Measurements from ENCODE around the gene DNASE1L3. TPM values are rescaled to one million over a fixed set of nuclear protein-coding genes. Genes with fewer than 3 reads are reported as not detected.

DNASE1L3 gene
- polyA plus RNA-seq, 1 donor from 2014 or later: not detected

DNA sequence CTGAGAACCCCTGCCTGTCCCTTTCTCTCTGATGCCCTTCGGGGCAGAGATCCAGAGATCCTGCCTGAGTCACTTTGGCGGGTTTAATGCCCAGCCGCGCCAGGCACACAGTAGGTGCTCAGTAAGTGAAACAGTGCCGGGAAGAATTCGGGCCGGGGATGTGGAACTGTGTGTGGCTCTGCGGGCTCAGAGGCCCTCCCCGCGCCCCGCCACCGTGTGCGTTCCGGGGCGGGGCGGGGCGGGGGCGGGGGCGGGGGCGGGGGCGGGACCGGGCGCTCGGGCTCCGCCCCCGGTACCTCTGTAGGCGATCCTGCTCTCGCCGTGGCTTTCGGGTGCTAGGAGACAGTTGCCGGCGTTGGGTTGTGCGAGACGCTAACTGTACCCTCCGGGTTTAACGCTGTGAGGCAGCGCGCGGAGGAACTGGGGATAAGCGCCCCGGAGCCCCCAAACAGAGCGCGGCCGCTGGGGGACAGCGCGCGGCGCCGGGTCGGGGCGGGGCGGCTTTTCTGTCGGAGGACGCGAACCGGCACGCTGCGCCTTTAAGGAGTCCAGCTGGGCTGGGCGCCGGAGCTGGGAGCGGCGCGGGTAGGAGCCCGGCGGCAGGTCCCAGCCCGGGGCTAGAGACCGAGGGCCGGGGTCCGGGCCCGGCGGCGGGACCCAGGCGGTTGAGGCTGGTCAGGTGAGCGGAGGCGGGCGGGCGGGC, 26.6 kb upstream of the DNASE1L3 start, which contains the start of gene ABHD6 (continued):
- TF ChIP-seq RAD21 (conservative IDR thresholded peaks at IDR 0.05) (peak; percentile 64), EZH2 (IDR thresholded peaks at IDR 0.05; ENCODE audit: borderline replicate concordance, insufficient read depth, low read length, poor library complexity, severe bottlenecking) (no peak), EP300 (conservative IDR thresholded peaks at IDR 0.05; ENCODE audit: poor library complexity, severe bottlenecking) (peak; percentile 33)

- peak overlapping the region; percentile 89 for H2AFZ ChIP-seq (ENCODE audit: low read depth, low read length)
- no peaks in the 10 kb centered on the region for H3F3A ChIP-seq (ENCODE audit: insufficient read depth, low read length, poor library complexity, severe bottlenecking)
- TF ChIP-seq CTCF (IDR thresholded peaks at IDR 0.05; ENCODE audit: poor library complexity, severe bottlenecking): no peak
- no peak for TF ChIP-seq EZH2 (IDR thresholded peaks at IDR 0.05; ENCODE audit: borderline replicate concordance, insufficient read depth, low read length, poor library complexity, severe bottlenecking)
- TF ChIP-seq MXI1 (conservative IDR thresholded peaks at IDR 0.05; ENCODE audit: poor library complexity, severe bottlenecking): no peak
- TF ChIP-seq RAD21 (conservative IDR thresholded peaks at IDR 0.05): no peak
- TF ChIP-seq SMC3 (conservative IDR thresholded peaks at IDR 0.05; ENCODE audit: poor library complexity): no peak
- no peak for TF ChIP-seq EP300 (conservative IDR thresholded peaks at IDR 0.05; ENCODE audit: poor library complexity, severe bottlenecking)
- TF ChIP-seq TAF1 (IDR thresholded peaks at IDR 0.05; ENCODE audit: low read depth): no peak
- TF ChIP-seq REST (IDR thresholded peaks at IDR 0.05; ENCODE audit: borderline replicate concordance): no peak
- TF ChIP-seq POLR2AphosphoS5 (IDR thresholded peaks at IDR 0.05): no peak
- H3K9me3 ChIP-seq (ENCODE audit: low read length): no peaks in the 10 kb centered on the region
- H3K27me3 ChIP-seq (ENCODE audit: insufficient read depth, low read depth, low read length): peaks cover 5% of the 10 kb centered on the region
- H3K27ac ChIP-seq (ENCODE audit: low read length): peak overlapping the region; percentile 48
- peak overlapping the region; percentile 69 for H3K9ac ChIP-seq (ENCODE audit: low read length)
- H3K4me3 ChIP-seq (ENCODE audit: low read length): peak overlapping the region; percentile 81
- no peaks in the 10 kb centered on the region for H4K20me1 ChIP-seq (ENCODE audit: insufficient read depth)
- H3K79me2 ChIP-seq (replicated peaks; ENCODE audit: insufficient read depth, low read length): no peaks in the 10 kb centered on the region
- H3K4me2 ChIP-seq (ENCODE audit: low read length): peak overlapping the region; percentile 78
- no peaks in the 10 kb centered on the region for H3K9me2 ChIP-seq (ENCODE audit: insufficient read depth, low read length)
- H3K36me3 ChIP-seq (ENCODE audit: insufficient read depth, low read length): no peaks in the 10 kb centered on the region
Measured at GRCh38 chr3:58236527-58237237, 25.9 kb upstream of the DNASE1L3 start.

- no peak overlapping the region for H3K4me3 ChIP-seq (ENCODE audit: low read length)
- H2AFZ ChIP-seq (ENCODE audit: low read depth, low read length): no peak overlapping the region
- peaks cover 5% of the 10 kb centered on the region for H3K27me3 ChIP-seq (ENCODE audit: insufficient read depth, low read depth, low read length)
Measured at GRCh38 chr3:58235970-58236369, 25.2 kb upstream of the DNASE1L3 start.

More at GRCh38 chr3:58235970-58236369, 25.2 kb upstream of the DNASE1L3 start:
- Histone ChIP-seq H3K4me2 (ENCODE audit: low read length) (no peak overlapping the region), H3K9me3 (ENCODE audit: low read length) (no peaks in the 10 kb centered on the region), H3K79me2 (replicated peaks; ENCODE audit: insufficient read depth, low read length) (no peaks in the 10 kb centered on the region), H3K27ac (ENCODE audit: low read length) (no peak overlapping the region), H4K20me1 (ENCODE audit: insufficient read depth) (no peaks in the 10 kb centered on the region), H3K9ac (ENCODE audit: low read length) (no peak overlapping the region), H3F3A (ENCODE audit: insufficient read depth, low read length, poor library complexity, severe bottlenecking) (no peaks in the 10 kb centered on the region), H3K9me2 (ENCODE audit: insufficient read depth, low read length) (no peaks in the 10 kb centered on the region), H3K36me3 (ENCODE audit: insufficient read depth, low read length) (no peaks in the 10 kb centered on the region)
- TF ChIP-seq RAD21 (conservative IDR thresholded peaks at IDR 0.05): no peak
- no peak for TF ChIP-seq SMC3 (conservative IDR thresholded peaks at IDR 0.05; ENCODE audit: poor library complexity)
- no peak for TF ChIP-seq REST (IDR thresholded peaks at IDR 0.05; ENCODE audit: borderline replicate concordance)
- no peak for TF ChIP-seq POLR2AphosphoS5 (IDR thresholded peaks at IDR 0.05)
- TF ChIP-seq MXI1 (conservative IDR thresholded peaks at IDR 0.05; ENCODE audit: poor library complexity, severe bottlenecking): no peak
- TF ChIP-seq EP300 (conservative IDR thresholded peaks at IDR 0.05; ENCODE audit: poor library complexity, severe bottlenecking): no peak
- TF ChIP-seq TAF1 (IDR thresholded peaks at IDR 0.05; ENCODE audit: low read depth): no peak
- TF ChIP-seq CTCF (IDR thresholded peaks at IDR 0.05; ENCODE audit: poor library complexity, severe bottlenecking): no peak
- TF ChIP-seq EZH2 (IDR thresholded peaks at IDR 0.05; ENCODE audit: borderline replicate concordance, insufficient read depth, low read length, poor library complexity, severe bottlenecking): no peak

All from neural cell (in vitro differentiated cells).